IPS-18a (cell line): ENCODE measurements around the gene SFXN5.

Experiments
- H3K27ac ChIP-seq: one replicate; pipeline ENCODE4 v1.5.1; 2013; ENCODE audit warnings: low read length
- H3K27me3 ChIP-seq: one replicate; pipeline ENCODE4 v1.6.1; 2013; ENCODE audit warnings: mild to moderate bottlenecking, low read length; ENCODE audit not compliant: control insufficient read depth, insufficient read depth
- H3K36me3 ChIP-seq: one replicate; pipeline ENCODE4 v1.6.1; 2013; ENCODE audit warnings: low read depth, low read length; ENCODE audit not compliant: control insufficient read depth
- H3K4me1 ChIP-seq: one replicate; pipeline ENCODE4 v1.6.1; 2013; ENCODE audit warnings: low read depth, low read length; ENCODE audit not compliant: control insufficient read depth
- H3K4me3 ChIP-seq: one replicate; pipeline ENCODE4 v1.5.1; 2013; ENCODE audit warnings: low read length
- H3K9ac ChIP-seq: one replicate; pipeline ENCODE4 v1.6.1; 2013; ENCODE audit warnings: mild to moderate bottlenecking, low read length, moderate library complexity
- H3K9me3 ChIP-seq: one replicate; pipeline ENCODE4 v1.6.1; 2013; ENCODE audit warnings: low read depth, low read length; ENCODE audit not compliant: control insufficient read depth

The SFXN5 gene

DNA sequence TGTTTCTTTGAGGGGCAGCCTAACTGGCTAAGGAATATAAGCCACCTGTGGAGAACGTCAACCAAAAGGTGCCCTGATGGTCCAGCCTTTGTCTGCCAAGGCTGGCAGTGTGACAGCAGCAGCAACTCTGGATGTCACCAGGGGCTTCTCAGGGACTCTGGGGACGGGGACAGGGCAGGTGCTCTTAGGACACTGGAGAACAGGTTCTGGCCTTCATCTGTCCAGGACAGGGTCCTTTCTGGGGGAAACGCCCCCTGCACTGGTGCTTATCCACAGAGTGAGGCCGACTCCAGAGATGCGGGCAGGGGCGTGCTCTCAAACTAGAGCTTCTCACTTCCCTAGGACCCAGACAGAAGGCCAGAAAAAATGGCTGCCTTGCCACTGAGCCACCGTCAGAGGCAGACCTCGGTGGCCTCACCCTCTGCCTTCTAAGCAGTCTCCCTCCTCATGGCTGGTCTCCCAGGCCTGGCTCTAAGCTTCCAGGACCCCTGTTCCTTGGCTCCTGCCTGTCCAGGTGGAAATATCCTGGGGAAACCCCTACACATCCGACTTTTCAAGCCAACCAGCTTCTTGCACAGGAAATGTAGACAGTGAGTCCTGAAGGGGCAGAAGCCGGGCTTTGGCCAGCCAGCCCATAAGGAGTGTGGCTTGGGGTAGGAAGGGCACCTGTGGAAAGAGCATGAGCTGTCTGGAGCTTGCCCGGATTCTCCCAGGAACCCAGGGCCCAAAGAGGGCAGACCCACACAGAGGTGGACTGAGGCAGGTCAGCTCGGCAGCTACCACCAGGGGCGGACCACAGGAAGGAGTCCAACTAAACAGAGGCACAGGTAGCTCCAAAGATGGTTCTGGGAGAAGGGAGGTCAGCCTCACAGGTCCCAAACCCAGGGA is 11.3 kb upstream of the SFXN5 start:
- H3K36me3 ChIP-seq = no peaks in the 10 kb centered on the region
- no peaks in the 10 kb centered on the region for H3K27me3 ChIP-seq
- H3K9me3 ChIP-seq = no peaks in the 10 kb centered on the region
- no peak overlapping the region for H3K27ac ChIP-seq
- peaks cover 3% of the 10 kb centered on the region for H3K4me1 ChIP-seq
- H3K4me3 ChIP-seq = no peak overlapping the region
- H3K9ac ChIP-seq = no peak overlapping the region

DNA sequence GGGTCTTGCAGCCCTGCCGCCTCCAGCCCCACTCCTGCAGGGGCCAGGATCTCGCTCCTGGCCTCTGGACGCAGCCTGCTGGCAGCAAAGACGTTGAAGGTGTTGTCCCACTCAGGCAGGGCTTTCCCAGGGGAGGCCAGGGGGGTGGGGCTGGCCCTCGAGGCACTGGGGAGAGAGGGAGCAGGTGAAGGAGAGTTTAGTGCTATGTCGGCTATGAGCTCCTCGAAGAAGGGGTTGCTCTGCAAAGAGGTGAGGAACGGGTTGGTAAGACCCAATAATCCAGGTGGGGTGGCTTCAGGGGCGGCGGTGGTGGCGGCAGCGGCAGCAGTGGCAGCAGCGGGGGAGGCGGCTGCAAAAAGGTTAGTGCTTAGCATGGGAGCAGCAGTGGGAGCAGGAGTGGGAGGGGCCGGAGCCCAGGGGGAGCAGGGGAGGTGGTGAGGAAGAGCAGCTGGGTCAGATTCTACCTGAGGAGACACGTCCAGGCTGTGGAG is 9.7 kb upstream of the SFXN5 start:
- Histone ChIP-seq H3K4me3 (no peak overlapping the region), H3K36me3 (no peaks in the 10 kb centered on the region), H3K9ac (no peak overlapping the region), H3K27ac (no peak overlapping the region), H3K4me1 (peaks cover 3% of the 10 kb centered on the region), H3K9me3 (no peaks in the 10 kb centered on the region), H3K27me3 (no peaks in the 10 kb centered on the region)

DNA sequence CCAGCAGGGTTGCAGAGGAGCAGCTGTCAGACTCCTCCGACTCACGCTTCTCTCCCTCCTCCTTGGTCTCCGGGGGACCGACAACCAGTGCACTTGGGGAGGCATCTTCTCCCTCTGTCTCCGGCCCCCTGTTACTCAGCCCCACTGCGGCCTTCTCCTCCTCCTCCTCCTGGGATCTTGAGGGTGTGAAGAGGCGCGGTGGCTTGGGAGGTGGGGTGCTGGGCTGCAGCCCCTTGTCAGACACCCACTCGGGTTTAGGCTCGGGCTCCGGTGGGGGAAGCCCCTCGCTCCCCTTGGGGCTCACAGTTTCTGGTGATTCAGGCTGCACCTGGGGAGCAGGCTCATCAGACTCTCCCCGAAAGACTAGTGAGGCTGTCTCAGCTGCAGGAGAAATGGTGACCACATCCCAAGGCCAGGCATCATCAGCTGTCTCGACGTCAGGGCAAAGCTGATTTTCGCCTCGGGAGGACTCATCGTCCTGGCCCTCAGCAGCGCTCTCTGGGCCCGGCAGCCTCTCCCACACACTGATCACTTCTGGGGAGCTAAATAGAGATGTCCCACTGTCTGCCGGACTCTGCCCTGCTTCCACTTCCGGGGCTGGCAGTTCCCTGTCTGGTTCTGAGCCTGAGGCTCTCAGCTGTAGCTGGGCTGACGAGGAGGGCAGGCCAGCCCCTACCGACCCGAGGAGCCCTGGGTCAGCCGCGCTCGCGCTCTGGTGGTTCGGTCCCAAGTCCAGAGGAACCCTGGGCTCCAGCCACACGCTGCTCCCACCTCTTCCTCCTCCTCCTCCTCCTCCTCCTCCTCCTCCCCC is 9.0 kb upstream of the SFXN5 start:
- no peak overlapping the region for H3K4me3 ChIP-seq

DNA sequence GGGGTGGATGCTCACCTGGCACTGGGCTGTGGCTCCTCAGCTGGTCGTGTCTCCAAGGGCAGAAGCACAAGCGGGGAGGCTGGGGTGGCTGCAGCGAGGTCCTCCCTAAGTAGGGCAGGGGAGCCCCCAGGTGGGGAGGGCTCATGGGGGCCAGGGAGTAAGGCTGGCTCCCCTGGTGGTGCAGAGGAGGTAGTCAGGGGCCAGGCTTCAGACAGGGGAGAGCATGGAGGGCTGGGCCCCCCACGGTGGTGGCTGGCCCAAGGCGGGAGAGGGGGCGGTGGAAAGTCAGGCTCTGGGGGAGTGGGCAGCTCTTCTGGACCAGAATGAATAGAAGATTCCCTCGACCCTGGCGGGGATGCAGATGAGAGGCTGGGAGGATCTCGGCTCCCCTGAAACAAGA is 8.1 kb upstream of the SFXN5 start:
- peaks cover 3% of the 10 kb centered on the region for H3K4me1 ChIP-seq
- no peak overlapping the region for H3K4me3 ChIP-seq
- H3K36me3 ChIP-seq = no peaks in the 10 kb centered on the region
- H3K27ac ChIP-seq = no peak overlapping the region
- H3K27me3 ChIP-seq = no peaks in the 10 kb centered on the region
- H3K9me3 ChIP-seq = no peaks in the 10 kb centered on the region
- no peak overlapping the region for H3K9ac ChIP-seq

More for the DNA sequence above, 9.0 kb upstream of the SFXN5 start:
- no peak overlapping the region for H3K27ac ChIP-seq
- no peak overlapping the region for H3K9ac ChIP-seq
- no peaks in the 10 kb centered on the region for H3K27me3 ChIP-seq
- H3K4me1 ChIP-seq = peaks cover 3% of the 10 kb centered on the region
- no peaks in the 10 kb centered on the region for H3K36me3 ChIP-seq
- no peaks in the 10 kb centered on the region for H3K9me3 ChIP-seq

DNA sequence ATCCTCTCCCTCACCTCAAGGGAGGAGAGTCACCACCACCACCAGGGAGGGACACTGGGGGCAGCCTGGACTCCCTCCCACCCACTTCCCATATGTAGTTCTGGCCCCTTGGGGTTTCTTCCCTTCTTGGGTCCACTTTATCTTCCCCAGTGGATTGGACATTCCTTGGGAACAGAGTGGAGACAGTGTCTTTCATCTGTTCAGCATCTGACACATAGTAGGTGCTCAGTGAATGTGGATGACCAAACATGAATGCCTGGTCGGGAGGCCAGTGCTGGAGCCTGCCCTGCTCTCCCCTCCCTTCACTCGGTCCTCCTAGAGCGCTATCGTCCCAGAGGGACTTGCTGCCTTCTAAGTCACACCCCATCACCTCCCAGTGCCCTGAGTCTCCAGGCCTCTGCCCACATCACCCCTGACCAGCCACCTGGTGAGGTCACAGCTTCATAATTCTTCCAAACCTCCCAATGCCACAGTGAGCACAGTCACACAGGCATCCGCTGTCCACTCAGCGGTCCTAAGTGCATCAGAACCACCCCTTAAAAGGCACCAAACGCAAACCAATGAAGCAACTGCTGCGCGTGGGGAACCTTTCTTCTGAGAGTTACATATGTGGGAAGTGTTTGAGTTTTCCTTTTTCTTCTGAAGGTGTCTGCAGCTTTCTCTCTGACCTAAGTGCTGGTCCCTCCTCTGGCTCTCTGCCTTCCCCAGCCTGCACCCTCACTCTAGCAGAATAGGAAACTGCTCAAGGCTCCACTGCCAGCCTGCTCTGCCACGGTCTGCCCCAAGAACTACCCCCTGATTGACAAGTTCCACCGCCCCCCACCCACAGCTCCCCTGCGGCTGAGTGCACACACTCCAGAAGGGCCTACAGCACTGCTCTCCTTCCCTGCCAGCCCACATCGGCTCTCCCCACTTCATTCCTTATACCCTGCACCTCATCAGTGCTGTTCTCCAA is 7.2 kb upstream of the SFXN5 start:
- H3K9me3 ChIP-seq = no peaks in the 10 kb centered on the region
- H3K4me1 ChIP-seq = peaks cover 3% of the 10 kb centered on the region
- no peak overlapping the region for H3K9ac ChIP-seq
- no peaks in the 10 kb centered on the region for H3K36me3 ChIP-seq
- H3K4me3 ChIP-seq = no peak overlapping the region
- no peaks in the 10 kb centered on the region for H3K27me3 ChIP-seq
- no peak overlapping the region for H3K27ac ChIP-seq

DNA sequence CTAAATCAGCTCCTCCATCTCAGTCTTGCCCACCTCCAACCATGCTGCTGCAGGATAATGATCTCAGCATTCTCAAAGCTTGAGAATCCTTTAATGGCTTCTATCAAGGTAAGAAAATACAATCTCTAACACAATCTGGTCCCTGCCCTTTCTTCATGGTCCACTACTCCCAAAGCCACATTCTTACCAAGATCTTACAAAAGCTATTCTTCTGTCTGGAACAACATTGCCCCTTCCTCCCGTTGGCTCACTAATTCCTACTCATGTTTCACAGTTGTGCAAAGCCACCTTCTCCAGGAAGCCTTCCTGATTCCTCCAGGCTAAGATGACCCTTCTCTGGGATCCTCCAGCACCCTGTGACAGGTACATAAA is 5.9 kb upstream of the SFXN5 start:
- Histone ChIP-seq H3K9ac (no peak overlapping the region), H3K27ac (no peak overlapping the region), H3K36me3 (no peaks in the 10 kb centered on the region), H3K27me3 (no peaks in the 10 kb centered on the region), H3K9me3 (no peaks in the 10 kb centered on the region), H3K4me3 (no peak overlapping the region), H3K4me1 (peaks cover 3% of the 10 kb centered on the region)

DNA sequence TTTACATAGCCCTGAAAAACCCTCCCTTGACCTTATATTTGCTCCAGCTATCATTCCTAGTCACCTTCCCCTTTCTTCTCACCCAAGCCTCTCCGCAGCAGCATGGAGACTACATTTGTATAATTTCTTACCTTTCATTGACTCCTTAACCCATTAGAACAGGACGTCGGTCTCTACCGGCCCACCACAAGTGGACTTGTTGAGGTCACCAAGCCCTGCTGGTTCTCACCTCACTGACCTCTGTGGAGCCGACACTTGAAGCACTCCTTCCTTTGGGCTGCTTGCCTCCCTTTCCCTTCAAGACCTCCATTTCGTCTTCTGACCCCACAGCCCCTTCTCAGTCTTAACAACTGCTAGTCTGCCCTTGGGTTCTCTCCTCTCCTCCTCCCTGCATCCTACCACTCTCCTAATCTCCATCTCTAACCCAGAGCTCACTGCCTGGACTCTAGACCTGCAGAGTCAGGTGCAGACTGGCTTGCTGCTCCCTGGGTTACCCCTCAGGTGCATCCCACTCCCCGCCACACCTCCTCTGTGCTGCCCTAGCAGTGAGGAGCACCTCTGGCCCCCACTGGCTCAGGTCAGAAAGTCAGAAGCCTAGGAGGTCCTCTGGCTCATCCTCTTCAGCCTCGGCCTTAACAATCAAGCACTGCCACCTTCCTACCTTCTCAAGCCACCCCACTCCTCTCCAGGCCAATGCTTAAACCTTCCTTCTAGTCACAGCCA is 5.3 kb upstream of the SFXN5 start:
- H3K27me3 ChIP-seq = peaks cover 4% of the 10 kb centered on the region
- H3K27ac ChIP-seq = no peak overlapping the region
- H3K9ac ChIP-seq = no peak overlapping the region
- no peak overlapping the region for H3K4me3 ChIP-seq
- H3K9me3 ChIP-seq = no peaks in the 10 kb centered on the region
- no peaks in the 10 kb centered on the region for H3K36me3 ChIP-seq
- H3K4me1 ChIP-seq = peaks cover 8% of the 10 kb centered on the region

DNA sequence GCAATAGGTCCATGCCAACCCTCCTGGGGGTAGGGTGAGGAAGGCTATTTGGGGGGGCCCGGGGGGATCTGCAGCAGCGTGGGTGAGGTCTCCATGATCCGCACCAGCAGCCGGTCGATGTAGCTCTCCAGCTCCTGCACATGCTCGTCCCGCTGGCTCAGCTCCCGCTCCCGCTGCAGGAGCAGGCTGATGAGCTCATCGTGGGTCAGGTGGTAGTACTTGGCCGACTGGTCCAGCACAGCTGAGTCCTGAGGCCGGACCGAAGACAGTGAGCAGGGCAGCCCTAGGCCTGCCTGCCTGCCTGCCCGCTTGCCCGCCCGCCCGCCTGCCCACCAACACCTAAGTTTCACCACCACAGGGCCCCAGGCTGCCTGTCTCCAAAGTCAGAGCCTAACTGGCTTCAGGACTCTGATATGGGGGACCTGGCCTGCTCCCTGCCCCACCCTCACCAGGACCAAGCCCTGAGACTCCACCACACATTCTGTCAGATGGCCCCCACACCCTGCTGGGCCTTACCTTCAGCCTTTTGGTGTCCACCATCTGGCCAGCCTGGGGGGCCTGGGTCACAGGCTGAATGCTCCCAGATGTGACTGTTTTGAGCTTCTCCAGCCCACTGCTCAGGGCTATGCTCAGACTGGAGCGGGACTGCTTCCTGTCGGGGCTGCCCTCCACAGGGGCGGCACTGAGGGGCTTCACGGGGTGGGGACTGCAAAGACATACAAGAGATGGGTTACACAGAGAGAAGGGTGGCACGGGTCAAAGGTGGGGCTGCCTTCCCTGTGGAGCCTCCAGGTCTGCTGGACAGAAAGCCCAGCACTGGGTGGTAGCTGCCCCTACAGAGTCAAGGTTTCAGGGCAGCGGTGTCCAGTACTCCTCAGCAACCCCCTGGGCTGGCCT is 4.2 kb upstream of the SFXN5 start:
- Histone ChIP-seq H3K9ac (no peak overlapping the region), H3K9me3 (no peaks in the 10 kb centered on the region), H3K36me3 (no peaks in the 10 kb centered on the region), H3K4me1 (peaks cover 4% of the 10 kb centered on the region), H3K4me3 (no peak overlapping the region), H3K27me3 (peaks cover 4% of the 10 kb centered on the region), H3K27ac (no peak overlapping the region)

DNA sequence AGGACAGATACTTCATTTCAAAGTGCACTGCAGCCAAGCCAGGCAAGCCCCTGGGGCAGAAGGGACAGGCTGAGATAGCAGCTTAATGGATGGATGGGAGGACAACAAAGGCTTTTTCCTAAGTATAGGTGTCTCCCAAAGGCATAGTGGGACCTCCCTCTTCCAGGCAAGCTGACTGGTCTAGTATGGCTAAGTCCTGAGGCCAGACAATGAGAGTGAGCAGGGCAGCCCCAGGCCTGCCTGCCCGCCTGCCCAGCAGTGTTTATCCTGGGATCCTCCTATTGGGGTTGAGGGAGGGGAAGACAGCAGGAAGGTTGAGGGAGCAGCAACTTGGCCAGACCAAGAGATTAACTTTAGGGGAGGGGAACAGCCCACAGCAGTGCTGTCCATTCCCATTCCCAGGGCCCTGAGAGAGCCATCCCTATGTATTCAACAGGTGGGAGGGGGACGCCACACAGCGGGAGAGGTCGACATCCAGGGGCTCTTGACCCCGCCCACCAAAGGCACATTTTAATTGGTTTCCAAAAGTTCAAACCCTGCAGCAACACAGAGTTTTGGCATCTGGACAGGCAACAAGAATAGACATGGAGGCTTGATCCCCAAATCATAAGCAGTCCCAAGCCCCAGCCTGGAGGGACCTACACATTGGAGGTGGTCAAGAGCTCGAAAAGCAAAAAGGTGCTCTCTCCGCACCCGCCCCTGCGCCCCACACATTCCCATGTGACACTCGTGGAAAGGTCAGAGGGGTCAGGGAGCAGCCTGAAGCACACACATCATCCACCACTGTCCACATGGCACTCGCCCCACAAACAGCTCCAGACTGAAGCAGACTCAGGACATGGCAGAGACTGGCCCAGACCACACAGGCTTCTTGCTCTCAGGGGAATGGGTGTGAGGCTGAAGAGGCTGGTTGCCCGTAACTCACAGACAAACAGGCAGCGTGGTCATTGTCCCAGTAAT is 2.9 kb upstream of the SFXN5 start:
- Histone ChIP-seq H3K27me3 (peaks cover 11% of the 10 kb centered on the region), H3K9ac (no peak overlapping the region), H3K4me3 (no peak overlapping the region), H3K36me3 (no peaks in the 10 kb centered on the region), H3K9me3 (no peaks in the 10 kb centered on the region), H3K4me1 (peaks cover 9% of the 10 kb centered on the region), H3K27ac (no peak overlapping the region)
